ENCODE results near the gene PIK3C2B. TPM values are rescaled to one million over a fixed set of nuclear protein-coding genes. Genes with fewer than 3 reads are reported as not detected.

The PIK3C2B gene
- total RNA-seq, 2 donors from 2014 or later = 31.0 to 67.6 TPM

- Mint-ChIP-seq H3K4me3 (peak overlapping the region; percentile 2), H3K9me3 (no peaks in the 10 kb centered on the region), H3K36me3 (ENCODE audit: low read depth) (peaks cover 72% of the 10 kb centered on the region), H3K4me1 (peaks cover 42% of the 10 kb centered on the region), H3K27ac (peak overlapping the region; percentile 60), H3K27me3 (no peaks in the 10 kb centered on the region)
- no peak for ATAC-seq (replicated peaks)
Observed at GRCh38 chr1:204450461-204451257, 43.9 kb downstream of the PIK3C2B start.

- H3K27ac Mint-ChIP-seq = peak overlapping the region; percentile 60
- no peaks in the 10 kb centered on the region for H3K27me3 Mint-ChIP-seq
- no peaks in the 10 kb centered on the region for H3K9me3 Mint-ChIP-seq
- H3K4me1 Mint-ChIP-seq = peaks cover 45% of the 10 kb centered on the region
- ATAC-seq (replicated peaks) = no peak
- peaks cover 75% of the 10 kb centered on the region for H3K36me3 Mint-ChIP-seq (ENCODE audit: low read depth)
- H3K4me3 Mint-ChIP-seq = peak overlapping the region; percentile 25
Observed at GRCh38 chr1:204449678-204450280, 44.8 kb downstream of the PIK3C2B start.

GRCh38 chr1:204448991-204449677, 45.5 kb downstream of the PIK3C2B start:
- H3K36me3 Mint-ChIP-seq (ENCODE audit: low read depth) = peaks cover 75% of the 10 kb centered on the region
- no peaks in the 10 kb centered on the region for H3K9me3 Mint-ChIP-seq
- H3K4me1 Mint-ChIP-seq = peaks cover 51% of the 10 kb centered on the region
- no peaks in the 10 kb centered on the region for H3K27me3 Mint-ChIP-seq
- H3K4me3 Mint-ChIP-seq = peak overlapping the region; percentile 25
- peak overlapping the region; percentile 60 for H3K27ac Mint-ChIP-seq
- no peak for ATAC-seq (replicated peaks)

- Mint-ChIP-seq H3K9me3 (no peaks in the 10 kb centered on the region), H3K27ac (peak overlapping the region; percentile 60), H3K4me3 (peak overlapping the region; percentile 25), H3K4me1 (peaks cover 56% of the 10 kb centered on the region), H3K27me3 (no peaks in the 10 kb centered on the region), H3K36me3 (ENCODE audit: low read depth) (peaks cover 77% of the 10 kb centered on the region)
- ATAC-seq (replicated peaks) = peak; percentile 6
Observed at GRCh38 chr1:204448344-204448964, 46.2 kb downstream of the PIK3C2B start.

GRCh38 chr1:204447736-204448135, 46.9 kb downstream of the PIK3C2B start:
- Mint-ChIP-seq H3K27me3 (no peaks in the 10 kb centered on the region), H3K4me1 (peaks cover 51% of the 10 kb centered on the region), H3K9me3 (no peaks in the 10 kb centered on the region), H3K36me3 (ENCODE audit: low read depth) (peaks cover 77% of the 10 kb centered on the region), H3K4me3 (no peak overlapping the region), H3K27ac (peak overlapping the region; percentile 60)
- no peak for ATAC-seq (replicated peaks)

GRCh38 chr1:204447190-204447589, 47.4 kb downstream of the PIK3C2B start:
- H3K27me3 Mint-ChIP-seq = no peaks in the 10 kb centered on the region
- no peak overlapping the region for H3K4me3 Mint-ChIP-seq
- H3K4me1 Mint-ChIP-seq = peaks cover 50% of the 10 kb centered on the region
- ATAC-seq (replicated peaks) = no peak
- peak overlapping the region; percentile 91 for H3K27ac Mint-ChIP-seq
- H3K9me3 Mint-ChIP-seq = no peaks in the 10 kb centered on the region
- H3K36me3 Mint-ChIP-seq (ENCODE audit: low read depth) = peaks cover 81% of the 10 kb centered on the region

- peak; percentile 61 for ATAC-seq (replicated peaks)
- Mint-ChIP-seq H3K27ac (peak overlapping the region; percentile 91), H3K4me1 (peaks cover 46% of the 10 kb centered on the region), H3K36me3 (ENCODE audit: low read depth) (peaks cover 87% of the 10 kb centered on the region), H3K9me3 (no peaks in the 10 kb centered on the region), H3K27me3 (no peaks in the 10 kb centered on the region), H3K4me3 (peak overlapping the region; percentile 37)
Observed at GRCh38 chr1:204446413-204447111, 48.0 kb downstream of the PIK3C2B start.

- Mint-ChIP-seq H3K9me3 (no peaks in the 10 kb centered on the region), H3K27ac (peak overlapping the region; percentile 91), H3K4me3 (peak overlapping the region; percentile 12), H3K4me1 (peaks cover 43% of the 10 kb centered on the region), H3K27me3 (no peaks in the 10 kb centered on the region), H3K36me3 (ENCODE audit: low read depth) (peaks cover 93% of the 10 kb centered on the region)
- ATAC-seq (replicated peaks) = no peak
Observed at GRCh38 chr1:204445860-204446412, 48.7 kb downstream of the PIK3C2B start.

Other genes with a start within 250 kb of the PIK3C2B start
- gene PLEKHA6, start 134.9 kb downstream of the PIK3C2B start, total RNA-seq = 1 to 10 TPM in 1 of 2 donors, under 1 TPM in 1; 0.37 to 1.3 TPM
- gene PPP1R15B, start 83.0 kb downstream of the PIK3C2B start, total RNA-seq = 10 to 100 TPM; 63.9 to 71.6 TPM
- gene MDM4, start 21.6 kb upstream of the PIK3C2B start, total RNA-seq = 100 to 1,000 TPM in 1 of 2 donors, 10 to 100 TPM in 1; 71.3 to 130 TPM
- not detected for gene LRRN2, start 190.9 kb upstream of the PIK3C2B start, total RNA-seq